ENCODE data around the gene TPK1. TPM values are rescaled to one million over a fixed set of nuclear protein-coding genes. Genes with fewer than 3 reads are reported as not detected.

TPK1 gene
- total and polyA plus RNA-seq, 2 donors: 6.7 to 7.4 TPM

- no peak overlapping the region for H3K4me3 ChIP-seq (ENCODE audit: low read length in 2 of 2)
- WGBS: 56% methylated on average over 3 of the region's 3 CpGs
- no peak overlapping the region for H3K27ac ChIP-seq (ENCODE audit: low read depth in 1 of 2, low read length in 1 of 2)
- no peaks in the 10 kb centered on the region for H3K9me3 ChIP-seq (ENCODE audit: control insufficient read depth in 2 of 2, insufficient read depth in 1 of 2, low read length in 1 of 2)
- no peak for DNase-seq (ENCODE audit: low read depth in 6 of 9, low spot score in 9 of 9)
- H3K27me3 ChIP-seq (ENCODE audit: control insufficient read depth in 2 of 2, insufficient read depth in 1 of 2, low read length in 1 of 2): no peaks in the 10 kb centered on the region
- H3K4me1 ChIP-seq (ENCODE audit: control insufficient read depth in 2 of 2, insufficient read depth in 2 of 2, low read length in 2 of 2): no peaks in the 10 kb centered on the region
- H3K36me3 ChIP-seq (ENCODE audit: control insufficient read depth in 2 of 2, insufficient read depth in 2 of 2, low read length in 1 of 2): no peaks in the 10 kb centered on the region
Measured at GRCh38 chr7:144859739-144860138, 23.9 kb upstream of the TPK1 start.

- Histone ChIP-seq H3K4me3 (ENCODE audit: low read length in 2 of 2) (no peak overlapping the region), H3K27me3 (ENCODE audit: control insufficient read depth in 2 of 2, insufficient read depth in 1 of 2, low read length in 1 of 2) (no peaks in the 10 kb centered on the region), H3K4me1 (ENCODE audit: control insufficient read depth in 2 of 2, insufficient read depth in 2 of 2, low read length in 2 of 2) (no peaks in the 10 kb centered on the region), H3K36me3 (ENCODE audit: control insufficient read depth in 2 of 2, insufficient read depth in 2 of 2, low read length in 1 of 2) (no peaks in the 10 kb centered on the region), H3K9me3 (ENCODE audit: control insufficient read depth in 2 of 2, insufficient read depth in 1 of 2, low read length in 1 of 2) (no peaks in the 10 kb centered on the region), H3K27ac (ENCODE audit: low read depth in 1 of 2, low read length in 1 of 2) (no peak overlapping the region)
- no peak for DNase-seq (ENCODE audit: low read depth in 6 of 9, low spot score in 9 of 9)
- 89% methylated on average over 1 of the region's 1 CpG for WGBS
Measured at GRCh38 chr7:144857463-144857862, 21.6 kb upstream of the TPK1 start.

GRCh38 chr7:144854839-144855424 lies 19.1 kb upstream of the TPK1 start:
- no peaks in the 10 kb centered on the region for H3K27me3 ChIP-seq (ENCODE audit: control insufficient read depth in 2 of 2, insufficient read depth in 1 of 2, low read length in 1 of 2)
- no peaks in the 10 kb centered on the region for H3K9me3 ChIP-seq (ENCODE audit: control insufficient read depth in 2 of 2, insufficient read depth in 1 of 2, low read length in 1 of 2)
- H3K4me1 ChIP-seq (ENCODE audit: control insufficient read depth in 2 of 2, insufficient read depth in 2 of 2, low read length in 2 of 2): no peaks in the 10 kb centered on the region
- 78% methylated on average over 3 of the region's 3 CpGs for WGBS
- H3K4me3 ChIP-seq (ENCODE audit: low read length in 2 of 2): no peak overlapping the region
- no peaks in the 10 kb centered on the region for H3K36me3 ChIP-seq (ENCODE audit: control insufficient read depth in 2 of 2, insufficient read depth in 2 of 2, low read length in 1 of 2)
- no peak for DNase-seq (ENCODE audit: low read depth in 6 of 9, low spot score in 9 of 9)
- no peak overlapping the region for H3K27ac ChIP-seq (ENCODE audit: low read depth in 1 of 2, low read length in 1 of 2)

GRCh38 chr7:144853542-144853941 lies 17.7 kb upstream of the TPK1 start:
- no peak for DNase-seq (ENCODE audit: low read depth in 6 of 9, low spot score in 9 of 9)
- Histone ChIP-seq H3K27ac (ENCODE audit: low read depth in 1 of 2, low read length in 1 of 2) (no peak overlapping the region), H3K4me3 (ENCODE audit: low read length in 2 of 2) (no peak overlapping the region), H3K36me3 (ENCODE audit: control insufficient read depth in 2 of 2, insufficient read depth in 2 of 2, low read length in 1 of 2) (no peaks in the 10 kb centered on the region), H3K9me3 (ENCODE audit: control insufficient read depth in 2 of 2, insufficient read depth in 1 of 2, low read length in 1 of 2) (no peaks in the 10 kb centered on the region), H3K27me3 (ENCODE audit: control insufficient read depth in 2 of 2, insufficient read depth in 1 of 2, low read length in 1 of 2) (no peaks in the 10 kb centered on the region), H3K4me1 (ENCODE audit: control insufficient read depth in 2 of 2, insufficient read depth in 2 of 2, low read length in 2 of 2) (no peaks in the 10 kb centered on the region)
- WGBS: 90% methylated on average over 8 of the region's 8 CpGs

GRCh38 chr7:144848078-144848477 lies 12.2 kb upstream of the TPK1 start:
- no peak overlapping the region for H3K4me3 ChIP-seq (ENCODE audit: low read length in 2 of 2)
- H3K9me3 ChIP-seq (ENCODE audit: control insufficient read depth in 2 of 2, insufficient read depth in 1 of 2, low read length in 1 of 2): no peaks in the 10 kb centered on the region
- H3K4me1 ChIP-seq (ENCODE audit: control insufficient read depth in 2 of 2, insufficient read depth in 2 of 2, low read length in 2 of 2): no peaks in the 10 kb centered on the region
- H3K36me3 ChIP-seq (ENCODE audit: control insufficient read depth in 2 of 2, insufficient read depth in 2 of 2, low read length in 1 of 2): no peaks in the 10 kb centered on the region
- no peak overlapping the region for H3K27ac ChIP-seq (ENCODE audit: low read depth in 1 of 2, low read length in 1 of 2)
- 91% methylated on average over 1 of the region's 1 CpG for WGBS
- DNase-seq (ENCODE audit: low read depth in 6 of 9, low spot score in 9 of 9): no peak
- H3K27me3 ChIP-seq (ENCODE audit: control insufficient read depth in 2 of 2, insufficient read depth in 1 of 2, low read length in 1 of 2): no peaks in the 10 kb centered on the region

GRCh38 chr7:144842377-144842851 lies 6.6 kb upstream of the TPK1 start:
- WGBS: 57% methylated on average over 6 of the region's 6 CpGs
- H3K4me3 ChIP-seq (ENCODE audit: low read length in 2 of 2): no peak overlapping the region
- no peaks in the 10 kb centered on the region for H3K9me3 ChIP-seq (ENCODE audit: control insufficient read depth in 2 of 2, insufficient read depth in 1 of 2, low read length in 1 of 2)
- H3K27me3 ChIP-seq (ENCODE audit: control insufficient read depth in 2 of 2, insufficient read depth in 1 of 2, low read length in 1 of 2): no peaks in the 10 kb centered on the region
- no peaks in the 10 kb centered on the region for H3K4me1 ChIP-seq (ENCODE audit: control insufficient read depth in 2 of 2, insufficient read depth in 2 of 2, low read length in 2 of 2)
- DNase-seq (ENCODE audit: low read depth in 6 of 9, low spot score in 9 of 9): no peak
- H3K36me3 ChIP-seq (ENCODE audit: control insufficient read depth in 2 of 2, insufficient read depth in 2 of 2, low read length in 1 of 2): no peaks in the 10 kb centered on the region
- peak overlapping the region; percentile 17 to 42 for H3K27ac ChIP-seq (ENCODE audit: low read depth in 1 of 2, low read length in 1 of 2)

GRCh38 chr7:144836545-144836842 lies 641 bp upstream of the TPK1 start:
- H3K27me3 ChIP-seq (ENCODE audit: control insufficient read depth in 2 of 2, insufficient read depth in 1 of 2, low read length in 1 of 2): no peaks in the 10 kb centered on the region
- DNase-seq (ENCODE audit: low read depth in 6 of 9, low spot score in 9 of 9): no peak
- 97% methylated on average over 12 of the region's 12 CpGs for WGBS

GRCh38 chr7:144835155-144835611 lies 670 bp downstream of the TPK1 start:
- Histone ChIP-seq H3K4me1 (ENCODE audit: control insufficient read depth in 2 of 2, insufficient read depth in 2 of 2, low read length in 2 of 2) (peaks cover 5 to 10% of the 10 kb centered on the region in 2 donors), H3K27ac (ENCODE audit: low read depth in 1 of 2, low read length in 1 of 2) (peak overlapping the region; percentile 81 to 95), H3K9me3 (ENCODE audit: control insufficient read depth in 2 of 2, insufficient read depth in 1 of 2, low read length in 1 of 2) (peaks cover 0 to 7% of the 10 kb centered on the region in 2 donors), H3K4me3 (ENCODE audit: low read length in 2 of 2) (peak overlapping the region; percentile 86 to 91), H3K36me3 (ENCODE audit: control insufficient read depth in 2 of 2, insufficient read depth in 2 of 2, low read length in 1 of 2) (no peaks in the 10 kb centered on the region), H3K27me3 (ENCODE audit: control insufficient read depth in 2 of 2, insufficient read depth in 1 of 2, low read length in 1 of 2) (no peaks in the 10 kb centered on the region)
- peak; percentile 30 to 79 (median 56) for DNase-seq (ENCODE audit: low read depth in 6 of 9, low spot score in 9 of 9)
- under 1% methylated on average over 25 of the region's 25 CpGs for WGBS

More at GRCh38 chr7:144836545-144836842, 641 bp upstream of the TPK1 start:
- Histone ChIP-seq H3K9me3 (ENCODE audit: control insufficient read depth in 2 of 2, insufficient read depth in 1 of 2, low read length in 1 of 2) (peaks cover 0 to 7% of the 10 kb centered on the region in 2 donors), H3K4me1 (ENCODE audit: control insufficient read depth in 2 of 2, insufficient read depth in 2 of 2, low read length in 2 of 2) (peaks cover 5 to 10% of the 10 kb centered on the region in 2 donors), H3K4me3 (ENCODE audit: low read length in 2 of 2) (no peak overlapping the region), H3K36me3 (ENCODE audit: control insufficient read depth in 2 of 2, insufficient read depth in 2 of 2, low read length in 1 of 2) (no peaks in the 10 kb centered on the region), H3K27ac (ENCODE audit: low read depth in 1 of 2, low read length in 1 of 2) (peak overlapping the region in 1 of 2 donors; percentile 95)

- DNase-seq (ENCODE audit: low read depth in 6 of 9, low spot score in 9 of 9): peak in 4 of 9 donors; percentile 22 to 70 (median 41)
- peaks cover 0 to 7% of the 10 kb centered on the region in 2 donors for H3K9me3 ChIP-seq (ENCODE audit: control insufficient read depth in 2 of 2, insufficient read depth in 1 of 2, low read length in 1 of 2)
- H3K4me1 ChIP-seq (ENCODE audit: control insufficient read depth in 2 of 2, insufficient read depth in 2 of 2, low read length in 2 of 2): peaks cover 5 to 10% of the 10 kb centered on the region in 2 donors
- H3K27me3 ChIP-seq (ENCODE audit: control insufficient read depth in 2 of 2, insufficient read depth in 1 of 2, low read length in 1 of 2): no peaks in the 10 kb centered on the region
- no peaks in the 10 kb centered on the region for H3K36me3 ChIP-seq (ENCODE audit: control insufficient read depth in 2 of 2, insufficient read depth in 2 of 2, low read length in 1 of 2)
- 41% methylated on average over 13 of the region's 13 CpGs for whole genome bisulfite sequencing
- peak overlapping the region; percentile 86 to 91 for H3K4me3 ChIP-seq (ENCODE audit: low read length in 2 of 2)
- H3K27ac ChIP-seq (ENCODE audit: low read depth in 1 of 2, low read length in 1 of 2): peak overlapping the region; percentile 81 to 95
Measured at GRCh38 chr7:144834641-144835144, 1.2 kb downstream of the TPK1 start.

All from thymus (tissue), 11 donors.